A673 (cell line): ENCODE measurements around the gene RGS16.

Source experiments
- CTCF ChIP-seq: fragments of 300-800, 200-600 bp; sonication (generic); conservative IDR thresholded peaks from 2 replicates; pipeline ENCODE4 v1.5.1; 2017; ENCODE audit warnings: low read depth, mild to moderate bottlenecking, antibody characterized with exemption, low read length, moderate library complexity, mixed read lengths
- EZH2 ChIP-seq: fragments of 200-600 bp; sonication (generic); IDR thresholded peaks from 2 replicates; pipeline ENCODE4 v1.6.1; 2017; ENCODE audit warnings: borderline replicate concordance, low read depth, mild to moderate bottlenecking, mixed read lengths, antibody characterized with exemption, low read length; ENCODE audit not compliant: poor library complexity, severe bottlenecking

GRCh38 chr1:182601416-182601786 lies 2.8 kb downstream of the RGS16 start:
- peak; percentile 88 for TF ChIP-seq CTCF
- no peak for TF ChIP-seq EZH2
